CD4-positive, alpha-beta T cell treated with Interleukin-17A for 4 hours (primary cell): ENCODE data around the gene FSCN2.

Source experiments
- DNase-seq: peaks from one replicate; pipeline ENCODE4 v3.0.0-alpha.2; 2020; ENCODE audit warnings: mixed read lengths

Gene FSCN2

DNA sequence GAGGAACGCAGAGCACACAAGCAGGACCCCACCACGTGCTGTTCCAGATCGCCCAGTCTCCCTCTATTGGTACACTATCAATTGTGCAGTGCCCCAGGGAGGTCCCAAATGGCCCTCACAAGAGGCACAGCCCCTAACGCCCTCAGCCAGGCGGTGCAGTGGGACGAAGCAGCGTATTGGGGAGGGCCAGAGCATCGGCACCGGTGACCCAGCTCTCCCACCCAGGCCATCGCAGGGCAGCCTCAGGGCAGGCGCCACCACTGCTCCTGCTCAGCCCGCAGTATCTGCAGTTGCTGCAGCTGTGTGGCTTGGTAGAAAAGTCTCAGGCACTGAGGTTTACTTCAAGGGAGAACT lies 29.9 kb downstream of the FSCN2 start:
- no peak for DNase-seq

DNA sequence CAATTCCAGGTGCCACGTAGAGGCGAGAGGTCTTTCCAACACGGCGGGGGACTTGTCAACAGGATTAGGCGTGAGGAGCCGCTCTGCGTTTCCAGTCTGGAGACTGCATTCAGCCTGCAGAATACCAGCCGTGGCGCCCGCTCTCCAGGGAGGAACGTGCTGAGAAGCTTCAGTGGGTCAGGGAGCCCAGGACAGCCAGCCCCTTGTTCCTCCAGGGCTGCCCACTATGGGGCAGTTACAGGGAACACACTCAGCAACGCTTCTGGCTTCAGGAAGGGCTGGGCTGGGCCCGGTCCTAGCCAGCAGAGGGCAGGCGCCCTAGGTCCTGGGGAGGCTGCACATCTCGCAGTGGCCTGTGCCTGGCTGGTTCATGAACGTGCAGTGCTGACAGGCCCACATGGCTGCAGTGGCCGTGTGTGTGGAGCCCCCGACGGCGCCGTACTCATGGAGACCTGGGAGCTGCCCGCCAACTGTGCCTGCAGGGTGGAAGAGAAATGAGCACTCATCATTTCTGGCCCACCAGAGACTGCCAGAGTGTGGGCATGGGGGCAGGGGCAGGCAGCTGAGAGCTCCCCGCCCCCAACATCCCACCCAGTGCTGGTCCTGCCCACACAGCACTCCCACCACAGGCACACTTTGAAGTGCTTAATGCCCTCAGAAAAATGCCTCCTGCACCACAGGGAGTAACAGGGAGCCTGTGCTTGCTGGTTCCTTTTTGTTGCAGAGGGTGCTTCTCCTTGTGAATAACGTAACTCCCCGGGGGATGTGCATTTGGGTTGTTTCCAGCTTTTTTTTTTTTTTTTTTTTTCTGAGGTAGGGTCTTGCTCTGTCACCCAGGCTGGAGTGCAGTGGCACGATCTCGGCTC lies 31.0 kb downstream of the FSCN2 start:
- no peak for DNase-seq

DNA sequence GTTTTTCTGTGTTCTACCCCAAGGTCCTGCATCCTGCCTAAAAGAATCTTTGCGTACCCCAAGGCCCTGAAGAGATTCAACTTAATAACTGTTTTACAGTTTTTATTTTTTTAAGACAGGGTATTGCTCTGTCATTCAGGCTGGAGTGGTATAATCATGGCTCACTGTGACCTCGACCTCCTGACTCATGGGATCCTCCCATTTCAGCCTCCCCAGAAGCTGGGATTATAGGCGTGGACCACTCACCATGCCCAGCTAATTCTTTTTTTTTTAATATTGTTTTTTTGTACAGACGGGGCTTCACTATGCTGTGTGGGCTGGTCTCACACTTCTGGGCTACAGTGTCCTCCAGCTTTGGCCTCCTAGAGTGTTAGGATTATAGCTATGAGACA lies 33.3 kb downstream of the FSCN2 start:
- DNase-seq = no peak

DNA sequence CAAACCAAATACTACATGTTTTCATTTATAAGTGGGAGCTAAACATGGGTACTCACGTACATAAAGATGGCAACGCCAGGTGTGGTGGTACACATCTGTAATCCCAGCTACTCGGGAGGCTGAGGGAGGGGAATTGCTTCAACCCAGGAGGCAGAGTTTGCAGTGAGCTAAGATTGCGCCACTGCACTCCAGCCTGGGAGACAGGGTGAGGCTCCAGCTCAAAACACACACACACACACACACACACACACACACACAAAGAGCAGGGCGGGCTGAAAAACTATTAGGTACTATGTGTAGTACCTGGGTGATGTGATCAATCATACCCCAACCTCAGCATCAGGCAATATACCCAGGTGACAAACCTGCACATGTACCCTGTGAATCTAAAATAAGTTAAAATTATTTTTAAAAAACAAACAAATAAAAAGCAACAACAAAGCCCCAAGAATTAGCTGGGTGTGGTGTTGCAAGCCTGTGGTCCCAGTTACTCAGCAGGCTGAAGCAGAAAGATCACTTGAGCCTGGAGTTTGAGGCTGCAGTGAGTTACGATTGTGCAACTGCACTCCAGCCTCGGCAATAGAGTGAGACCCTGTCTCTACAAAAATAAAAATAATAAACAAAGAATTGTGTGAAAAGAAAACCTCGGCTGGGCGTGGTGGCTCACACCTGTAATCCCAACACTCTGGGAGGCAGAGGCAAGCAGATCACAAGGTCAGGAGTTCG lies 35.8 kb downstream of the FSCN2 start:
- no peak for DNase-seq

DNA sequence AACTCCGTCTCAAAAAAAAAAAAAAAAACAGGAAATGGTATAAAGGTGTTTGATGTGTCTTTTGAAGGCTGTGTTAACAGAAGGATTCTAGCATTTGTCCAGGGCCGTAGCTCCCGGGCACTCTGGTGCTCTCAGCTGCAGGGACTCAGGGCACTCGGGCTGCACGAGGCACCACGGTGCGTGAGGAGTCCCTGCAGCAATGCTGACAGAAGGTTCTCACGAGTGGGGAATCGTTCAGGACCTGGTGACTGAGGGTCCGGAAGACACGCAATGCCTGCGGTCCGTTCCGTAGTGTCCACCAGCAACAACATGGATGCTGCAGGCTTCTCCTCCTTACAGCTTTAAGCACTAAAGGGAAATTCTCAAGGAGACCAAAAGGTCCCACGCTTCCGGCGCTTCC lies 36.6 kb downstream of the FSCN2 start:
- no peak for DNase-seq

DNA sequence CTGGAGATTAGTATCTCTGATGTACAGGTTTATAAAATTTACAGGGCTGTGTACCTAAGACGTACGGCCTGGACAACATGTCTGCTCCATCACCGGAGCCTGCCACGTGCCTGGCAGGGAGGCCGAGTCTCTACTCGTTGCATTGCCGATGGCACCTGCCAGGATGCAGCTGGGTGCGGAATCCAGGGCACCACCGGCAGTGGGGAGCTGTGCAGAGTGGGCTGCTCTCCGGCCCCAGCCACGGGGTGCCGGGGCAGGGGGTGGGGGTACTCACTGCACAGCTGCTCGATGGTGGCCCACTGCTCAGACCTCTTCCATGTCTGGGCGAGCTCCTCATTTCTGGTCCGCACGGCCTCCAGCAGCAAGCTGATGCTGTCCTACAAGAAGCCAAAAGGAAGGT lies 37.1 kb downstream of the FSCN2 start:
- DNase-seq = no peak

DNA sequence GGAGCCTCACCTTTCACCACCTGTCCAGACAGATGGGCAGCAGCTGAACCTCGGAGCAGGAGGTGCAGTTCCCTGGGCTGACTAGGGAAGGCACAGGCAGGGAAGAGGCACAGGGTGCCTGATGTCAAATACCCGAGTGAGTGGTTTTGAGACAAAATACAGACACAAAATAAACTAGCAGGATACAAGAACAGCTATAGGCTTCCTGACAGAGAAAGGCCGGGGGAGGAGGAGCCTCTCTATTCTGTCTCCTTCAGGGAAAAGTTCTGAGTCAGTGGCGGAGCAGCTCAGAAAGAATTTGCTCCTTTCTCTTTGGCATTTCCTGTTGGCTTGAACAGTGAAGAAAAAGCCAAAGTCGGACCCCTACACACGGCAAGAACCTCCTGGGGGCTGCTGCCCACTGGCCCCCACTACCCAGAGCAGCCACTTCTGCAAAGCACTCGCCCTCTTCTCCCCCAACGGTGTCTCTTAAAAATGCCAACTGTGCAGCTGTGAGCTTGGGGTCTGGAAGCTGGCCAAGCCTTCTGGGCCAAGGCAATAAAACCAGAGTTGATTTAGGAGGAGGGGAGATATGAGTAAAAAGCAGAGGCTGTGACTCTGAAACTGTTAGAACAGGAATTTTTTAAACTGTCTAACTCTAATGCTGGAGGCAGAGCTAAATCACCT lies 38.4 kb downstream of the FSCN2 start:
- no peak for DNase-seq

DNA sequence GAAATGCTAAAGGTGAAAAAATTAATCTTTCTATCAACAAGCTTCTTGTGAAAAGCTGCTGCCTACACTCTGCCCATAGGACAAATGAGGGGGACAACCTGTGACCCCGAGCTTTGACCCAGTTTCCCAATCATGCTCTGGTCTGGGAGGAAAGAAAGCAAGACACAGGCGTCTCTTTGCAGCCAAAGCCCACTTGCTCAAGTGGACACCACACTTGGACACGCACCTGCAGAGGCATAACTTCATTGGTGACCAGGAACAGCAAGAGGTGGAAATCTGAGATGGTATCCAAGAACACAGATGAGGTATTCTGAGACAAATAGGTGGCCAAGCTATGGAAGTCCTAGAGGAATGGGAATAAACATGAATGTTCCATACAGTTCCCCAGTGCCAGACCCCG lies 39.0 kb downstream of the FSCN2 start:
- no peak for DNase-seq

DNA sequence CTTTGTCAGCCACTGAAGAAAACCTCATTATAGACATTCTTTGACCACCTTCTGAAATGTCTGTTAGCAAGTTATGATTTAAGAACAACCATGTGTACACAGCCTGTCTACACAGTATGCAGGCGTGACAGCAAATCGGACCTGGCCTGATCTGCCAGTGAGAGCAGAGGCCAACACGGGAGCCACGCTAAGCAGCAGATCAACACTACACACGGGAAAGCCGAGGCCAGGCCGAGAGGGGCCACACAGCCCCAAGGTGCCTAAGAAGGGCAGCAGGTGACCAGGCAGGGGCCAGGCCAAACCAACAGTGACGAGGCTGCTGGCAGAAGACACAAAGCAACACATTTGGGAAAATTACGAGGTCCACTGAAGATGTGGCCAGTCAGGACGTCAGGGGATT lies 40.2 kb downstream of the FSCN2 start:
- no peak for DNase-seq

DNA sequence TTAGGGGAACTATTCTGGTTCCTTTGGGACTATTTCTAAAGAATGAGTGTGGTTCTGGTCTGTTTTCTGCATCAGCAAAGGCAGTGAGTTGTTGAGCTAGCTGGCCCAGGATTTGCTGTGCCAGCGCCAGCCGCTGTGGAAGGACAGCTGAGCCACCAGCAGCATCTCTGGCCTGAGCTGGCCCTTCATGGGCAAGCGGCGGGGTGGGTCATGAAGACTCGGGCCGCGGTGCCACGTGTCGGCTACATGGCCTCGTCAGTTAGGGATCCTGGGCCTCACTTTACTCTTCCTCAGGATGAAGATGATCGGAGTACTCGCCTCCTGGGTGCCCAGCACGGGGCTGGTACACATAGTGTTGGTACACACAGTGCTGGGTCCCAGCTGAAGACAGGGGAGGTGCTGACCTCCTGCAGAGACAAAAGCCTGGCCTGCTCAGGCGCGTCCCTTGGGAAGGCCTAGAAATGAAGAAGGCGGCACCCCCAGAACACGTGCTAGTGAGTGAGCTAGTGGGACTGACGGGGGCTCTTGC lies 41.9 kb downstream of the FSCN2 start:
- no peak for DNase-seq

DNA sequence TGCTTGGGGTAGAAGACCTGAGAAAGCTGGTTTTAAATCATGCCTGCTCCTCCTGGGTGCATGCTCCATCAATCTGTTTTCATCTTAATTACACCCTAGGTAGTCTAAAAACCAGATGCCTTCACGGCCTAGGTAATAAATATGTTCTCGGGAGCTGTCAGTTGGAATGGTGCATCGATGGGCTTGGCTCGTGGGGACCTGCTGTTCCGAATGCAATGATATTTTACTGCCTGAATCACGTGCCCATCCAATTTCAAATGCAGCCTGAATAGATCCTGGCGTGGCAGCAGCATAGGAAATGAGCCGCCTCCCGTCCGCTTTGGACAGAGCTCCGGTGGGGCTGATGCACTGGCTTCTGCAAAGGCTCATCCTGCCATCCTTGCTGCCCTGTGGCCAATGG lies 42.8 kb downstream of the FSCN2 start:
- no peak for DNase-seq

DNA sequence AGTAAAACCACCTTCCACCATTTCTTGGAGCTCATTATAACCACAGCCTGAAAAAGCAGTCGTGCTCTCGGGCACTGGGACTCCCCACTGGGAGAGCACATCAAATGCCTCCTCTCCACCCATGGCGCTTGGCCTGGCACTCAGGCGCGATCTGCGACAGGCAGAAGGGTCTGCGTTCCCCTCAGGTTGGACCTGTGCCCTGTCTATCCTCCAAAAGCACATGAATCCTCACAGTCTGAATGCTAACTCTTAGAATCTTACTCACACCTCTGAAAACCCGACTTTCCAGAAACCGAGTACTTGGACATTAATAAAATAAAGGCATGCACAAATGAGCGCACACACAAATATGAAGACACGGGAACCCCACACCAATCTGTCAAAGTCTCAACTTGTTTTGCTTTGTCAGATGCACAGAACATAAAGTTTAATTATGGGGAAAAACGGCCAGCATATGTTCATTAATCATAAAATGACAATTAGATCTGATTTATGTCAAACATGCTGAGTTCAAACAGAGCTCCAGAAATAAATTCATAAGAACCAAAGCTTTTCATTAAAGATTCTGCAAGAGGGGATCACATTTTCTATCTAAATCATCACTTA lies 44.5 kb downstream of the FSCN2 start:
- DNase-seq = no peak

DNA sequence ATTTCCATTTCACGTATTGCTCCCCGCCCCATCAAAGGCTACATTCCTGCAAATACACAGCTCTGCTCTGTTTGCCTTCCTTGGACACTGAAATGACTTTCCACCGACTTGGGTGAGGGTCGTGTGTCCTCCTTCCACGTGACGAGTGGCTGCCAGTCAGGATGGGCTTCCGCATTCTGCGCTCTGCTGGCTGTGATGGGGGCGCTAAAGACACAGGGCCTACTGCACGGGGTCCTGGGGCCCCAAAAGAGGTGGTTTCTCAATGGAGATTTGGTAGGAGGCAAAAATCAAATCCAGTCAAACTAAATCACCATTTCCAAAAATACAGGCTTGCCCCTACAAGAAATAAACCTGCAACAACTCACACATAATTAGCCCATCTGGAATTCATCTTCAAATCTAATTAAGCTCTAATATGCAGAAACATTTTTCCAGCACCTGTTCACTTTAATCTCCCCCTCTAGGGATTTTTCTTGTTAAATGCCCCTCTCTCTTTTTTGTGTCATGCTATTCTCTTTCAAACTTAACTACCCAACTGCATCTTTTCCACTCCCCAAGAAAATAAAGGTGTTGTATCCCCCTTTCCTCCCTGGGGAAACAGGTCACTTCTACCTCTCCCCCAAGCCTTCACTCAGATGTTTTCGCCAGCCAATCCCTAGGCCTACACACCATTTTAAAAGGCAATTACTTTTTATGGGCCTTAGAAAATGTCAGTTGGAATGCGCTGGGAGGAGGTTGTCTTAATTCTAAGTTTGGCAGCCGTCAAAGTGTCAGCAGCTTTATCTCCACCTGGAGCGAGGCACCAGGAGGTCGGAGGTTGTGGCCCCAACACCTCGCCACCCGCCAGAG lies 45.8 kb downstream of the FSCN2 start:
- no peak for DNase-seq

DNA sequence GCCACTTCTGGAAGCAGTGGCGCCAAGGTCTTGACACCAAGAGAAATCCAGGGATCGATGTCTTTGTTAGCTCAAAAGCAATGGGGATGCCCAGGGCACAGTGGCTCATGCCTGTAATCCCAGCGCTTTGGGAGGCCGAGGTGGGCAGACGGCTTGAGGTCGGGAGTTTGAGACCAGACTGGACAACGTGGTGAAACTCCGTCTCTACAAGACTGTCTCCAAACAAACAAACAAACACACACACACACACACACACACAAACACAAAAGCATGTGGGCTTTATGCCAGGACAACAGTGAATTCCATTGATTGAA lies 46.4 kb downstream of the FSCN2 start:
- DNase-seq = no peak

DNA sequence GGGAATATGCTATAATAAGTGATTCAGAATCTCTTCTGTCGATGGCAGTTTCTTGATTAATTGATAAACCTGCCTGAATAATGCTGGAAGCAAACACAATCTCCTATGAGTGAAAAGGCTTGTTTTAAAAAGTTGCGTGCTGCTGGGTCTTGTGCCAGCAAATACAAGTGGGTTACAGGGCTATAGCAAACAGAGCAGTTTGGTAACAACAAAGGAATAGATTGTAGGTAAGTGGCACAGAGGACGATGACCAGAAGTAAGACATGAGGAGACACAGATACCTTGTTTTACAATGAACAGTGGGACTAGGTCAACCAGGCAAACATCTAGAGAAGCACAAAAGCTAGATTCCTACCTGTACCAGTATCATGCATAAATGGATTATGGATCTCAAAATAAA lies 47.7 kb downstream of the FSCN2 start:
- DNase-seq = no peak

DNA sequence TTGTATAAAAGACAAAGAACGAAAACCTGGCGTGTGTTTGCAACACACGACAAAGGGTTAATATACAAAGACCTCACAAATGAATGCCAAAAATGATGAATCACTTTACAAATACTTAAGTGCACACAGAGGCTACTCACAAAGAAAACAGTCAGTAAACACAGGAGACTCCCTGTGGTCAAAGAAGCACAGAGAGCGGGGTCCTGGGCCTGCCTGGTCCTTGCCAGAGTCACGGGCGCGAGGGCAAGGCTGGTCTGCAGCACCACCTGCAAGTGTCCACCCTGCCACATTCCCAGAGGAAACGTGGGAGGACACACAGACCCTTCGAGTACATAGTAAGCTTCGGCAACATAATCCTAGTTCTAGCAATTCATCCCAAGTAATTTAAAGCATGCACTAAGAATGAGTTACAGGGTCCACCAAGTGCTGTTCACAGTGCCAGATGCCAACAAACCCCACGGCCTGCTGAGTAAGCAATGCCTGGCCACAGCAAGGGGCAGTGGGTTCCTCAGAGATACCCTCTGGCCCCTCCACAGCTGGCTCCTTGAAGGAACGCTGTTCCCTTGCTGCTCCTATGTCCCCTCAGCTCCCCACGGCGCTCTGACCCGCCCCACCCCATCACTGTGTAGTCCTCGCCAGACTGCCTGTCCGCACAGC lies 48.6 kb downstream of the FSCN2 start:
- no peak for DNase-seq

DNA sequence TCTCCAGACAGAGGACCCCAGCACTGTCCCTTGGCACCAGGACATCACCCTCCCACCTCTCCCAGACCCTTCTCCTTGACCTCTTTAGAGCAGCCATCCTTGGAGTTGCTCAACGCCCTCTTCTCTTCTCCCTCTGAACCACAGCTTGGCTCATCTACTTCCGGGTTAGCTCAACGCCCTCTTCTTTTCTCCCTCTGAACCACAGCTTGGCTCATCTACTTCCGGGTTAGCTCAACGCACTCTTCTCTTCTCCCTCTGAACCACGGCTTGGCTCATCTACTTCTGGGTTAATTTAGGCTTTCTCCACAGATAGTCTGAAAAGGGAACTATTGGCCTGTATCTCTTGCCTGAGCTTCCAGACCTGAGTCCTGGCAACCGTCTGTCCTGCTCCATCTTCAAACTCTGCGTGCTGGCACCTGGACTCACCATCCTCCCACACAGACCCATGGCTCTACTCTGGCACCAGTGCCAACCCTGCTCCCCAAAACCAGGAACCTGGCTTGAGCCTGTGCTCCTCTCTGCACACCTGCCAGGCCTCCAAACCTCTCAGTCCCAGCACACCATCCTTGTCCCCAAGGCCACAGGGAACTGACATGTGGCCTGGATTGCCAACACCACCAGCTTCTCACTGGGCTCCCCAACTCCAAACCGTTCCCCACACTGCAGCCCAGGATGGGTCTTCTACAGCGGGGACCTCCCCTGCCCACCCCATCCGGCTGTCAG lies 49.3 kb downstream of the FSCN2 start:
- DNase-seq = no peak

DNA sequence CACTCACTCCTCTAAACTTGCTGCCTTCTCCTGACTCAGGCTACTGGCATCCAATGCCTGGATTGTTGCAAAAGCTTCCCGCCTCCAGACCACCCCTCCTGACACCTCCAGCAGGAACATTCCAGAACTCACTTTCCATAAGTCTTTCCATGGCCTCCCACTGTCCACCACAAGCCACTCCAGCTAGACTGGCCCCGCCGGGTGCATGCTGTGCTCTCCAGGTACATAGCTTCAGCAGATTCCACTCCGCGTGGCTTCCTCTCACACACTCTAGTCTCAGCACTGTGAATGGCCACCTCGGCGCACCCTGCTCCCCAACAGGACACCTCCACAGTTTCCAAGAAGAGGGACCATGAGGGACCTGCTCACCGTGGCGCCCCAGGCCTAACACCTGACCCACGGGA lies 49.9 kb downstream of the FSCN2 start:
- DNase-seq = no peak

DNA sequence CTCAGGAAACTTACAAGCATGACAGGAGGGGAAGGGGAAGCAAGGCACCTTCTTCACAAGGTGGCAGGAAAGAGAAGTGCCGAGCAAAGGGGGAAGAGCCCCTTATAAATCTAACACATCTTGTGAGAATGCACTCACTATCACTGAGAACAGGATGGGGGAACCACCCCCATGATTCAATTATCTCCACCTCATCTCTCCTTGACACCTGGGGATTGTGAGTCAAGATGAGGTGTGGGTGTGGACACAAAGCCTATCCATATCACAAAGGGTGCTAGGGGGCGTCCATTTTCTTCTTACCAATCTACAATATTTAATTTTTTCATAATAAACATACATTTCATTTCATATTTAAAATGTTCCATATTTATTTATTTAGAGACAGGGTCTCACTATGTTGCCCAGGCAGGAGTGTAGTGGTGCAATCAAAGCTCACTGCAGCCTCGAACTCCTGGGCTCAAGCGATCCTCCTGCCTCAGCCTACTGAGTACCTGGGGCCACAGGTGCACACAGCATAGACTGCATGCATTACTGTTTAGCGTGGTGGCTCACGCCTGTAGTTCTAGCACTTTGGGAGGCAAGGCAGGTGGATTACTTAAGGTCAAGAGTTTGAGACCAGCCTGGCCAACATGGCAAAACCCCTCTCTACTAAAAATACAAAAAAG lies 50.5 kb downstream of the FSCN2 start:
- DNase-seq = no peak

DNA sequence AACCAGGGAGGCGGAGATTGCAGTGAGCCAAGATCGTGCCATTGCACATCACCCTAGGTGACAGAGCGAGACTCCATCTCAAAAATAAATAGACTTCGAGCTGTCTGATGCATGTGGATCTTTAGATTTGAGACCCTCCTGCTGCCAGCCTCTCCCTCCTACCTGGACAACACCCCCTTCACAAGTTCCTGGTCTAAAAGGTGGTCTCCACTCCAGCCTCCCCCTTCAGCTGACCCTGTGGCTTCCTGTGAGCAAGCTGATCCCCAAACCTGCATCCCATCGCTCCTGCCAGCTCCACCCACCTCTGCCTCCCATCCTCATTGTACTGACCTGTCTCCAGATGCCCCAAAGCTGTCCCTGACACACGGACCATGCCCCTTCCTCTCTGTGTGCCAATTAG lies 51.1 kb downstream of the FSCN2 start:
- no peak for DNase-seq

DNA sequence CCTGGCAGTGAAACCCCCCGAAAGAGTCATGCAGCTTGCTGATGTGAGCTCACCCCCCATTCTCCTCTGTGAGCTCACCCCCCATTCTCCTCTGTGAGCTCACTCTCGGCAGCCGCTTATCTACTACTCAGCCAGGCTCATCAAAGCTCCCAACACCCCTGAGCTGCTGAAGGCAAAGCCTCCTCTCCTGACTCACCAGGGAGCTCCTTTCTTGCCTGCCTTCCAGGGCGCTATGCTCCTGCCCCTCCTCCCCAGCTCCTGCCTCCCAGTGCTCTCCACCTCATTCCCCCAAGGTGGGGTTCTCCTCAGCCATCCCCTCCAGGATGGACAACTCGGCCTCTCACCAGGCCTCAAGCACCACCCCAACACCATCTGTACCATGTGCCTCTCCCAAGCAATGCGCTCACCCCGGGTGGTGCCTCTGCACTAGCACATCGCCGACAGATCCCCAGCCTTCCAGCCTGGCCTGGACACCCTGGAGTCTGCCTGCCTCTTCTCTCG lies 51.7 kb downstream of the FSCN2 start:
- DNase-seq = no peak
